ACC112 (cell line): ENCODE results near the gene FXYD2.

Experiments used
- H2AFZ ChIP-seq: fragments of 200-600 bp; sonication (generic); one replicate; pipeline ENCODE4 v1.6.0; 2017; ENCODE audit warnings: antibody characterized with exemption, low read length; ENCODE audit not compliant: unreplicated experiment
- H3K27ac ChIP-seq: fragments of 200-600 bp; sonication (generic); 2 replicates; pipeline ENCODE4 v1.5.1; 2014; ENCODE audit warnings: low read depth, mild to moderate bottlenecking, antibody characterized with exemption, low read length, moderate library complexity
- H3K27me3 ChIP-seq: fragments of 200-600 bp; sonication (generic); 2 replicates; pipeline ENCODE4 v1.6.1; 2014; ENCODE audit warnings: mild to moderate bottlenecking, antibody characterized with exemption, low read length, moderate library complexity, mixed read lengths; ENCODE audit not compliant: insufficient read depth
- H3K36me3 ChIP-seq: fragments of 200-600 bp; sonication (generic); 2 replicates; pipeline ENCODE4 v1.6.1; 2016; ENCODE audit warnings: mild to moderate bottlenecking, antibody characterized with exemption, low read length, moderate library complexity, mixed read lengths; ENCODE audit not compliant: insufficient read depth
- H3K4me1 ChIP-seq: fragments of 200-600 bp; sonication (generic); one replicate; pipeline ENCODE4 v1.6.1; 2016; ENCODE audit warnings: low read length, mixed read lengths; ENCODE audit not compliant: insufficient read depth, unreplicated experiment, control insufficient read depth
- H3K4me3 ChIP-seq: fragments of 200-600 bp; sonication (generic); 2 replicates; pipeline ENCODE4 v1.5.1; 2014; ENCODE audit warnings: mild to moderate bottlenecking, low read depth, low read length
- H3K79me2 ChIP-seq: fragments of 200-600 bp; sonication (generic); one replicate; pipeline ENCODE4 v1.6.0; 2016; ENCODE audit warnings: low read length; ENCODE audit not compliant: control insufficient read depth, unreplicated experiment, insufficient read depth

Gene FXYD2

GRCh38 chr11:117834838-117835443, 10.4 kb upstream of the FXYD2 start:
- Histone ChIP-seq H3K79me2 (no peaks in the 10 kb centered on the region), H3K36me3 (no peaks in the 10 kb centered on the region), H3K4me3 (no peak overlapping the region), H3K4me1 (no peaks in the 10 kb centered on the region), H3K27ac (no peak overlapping the region), H3K27me3 (peaks cover 85% of the 10 kb centered on the region), H2AFZ (no peak overlapping the region)

GRCh38 chr11:117834068-117834810, 9.7 kb upstream of the FXYD2 start:
- Histone ChIP-seq H2AFZ (no peak overlapping the region), H3K27ac (no peak overlapping the region), H3K79me2 (no peaks in the 10 kb centered on the region), H3K4me1 (no peaks in the 10 kb centered on the region), H3K27me3 (peaks cover 78% of the 10 kb centered on the region), H3K4me3 (no peak overlapping the region), H3K36me3 (no peaks in the 10 kb centered on the region)

DNA sequence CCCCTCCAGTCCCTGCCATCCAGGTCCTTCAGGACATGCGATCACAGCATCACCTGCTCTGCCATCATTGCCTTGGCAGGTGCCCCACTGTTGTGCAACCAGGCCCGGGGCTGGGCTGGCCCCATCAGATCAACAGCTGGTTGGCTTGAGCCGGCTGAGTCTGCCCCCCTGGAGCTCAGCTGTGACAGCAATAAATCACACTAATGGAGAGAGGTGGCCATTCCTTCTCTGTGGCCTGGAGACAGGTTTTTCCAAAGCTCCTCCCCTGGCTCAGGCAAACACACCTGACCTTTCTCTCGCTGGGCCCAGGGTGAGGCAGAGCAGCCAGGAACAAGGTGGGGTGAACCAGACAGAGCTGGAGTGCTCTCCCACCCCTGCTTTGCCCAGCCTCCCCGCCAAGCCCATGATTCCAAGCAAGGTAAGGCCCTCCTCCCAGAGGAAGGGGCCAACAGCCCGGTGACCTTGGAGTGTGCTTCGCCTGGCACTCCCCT, 8.9 kb upstream of the FXYD2 start:
- H3K27me3 ChIP-seq: peaks cover 71% of the 10 kb centered on the region
- no peak overlapping the region for H3K4me3 ChIP-seq
- no peaks in the 10 kb centered on the region for H3K36me3 ChIP-seq
- no peaks in the 10 kb centered on the region for H3K79me2 ChIP-seq
- H2AFZ ChIP-seq: no peak overlapping the region
- H3K27ac ChIP-seq: no peak overlapping the region
- peaks cover 7% of the 10 kb centered on the region for H3K4me1 ChIP-seq

- peaks cover 62% of the 10 kb centered on the region for H3K27me3 ChIP-seq
- peaks cover 9% of the 10 kb centered on the region for H3K4me1 ChIP-seq
- H2AFZ ChIP-seq: no peak overlapping the region
- no peak overlapping the region for H3K27ac ChIP-seq
- no peak overlapping the region for H3K4me3 ChIP-seq
- H3K36me3 ChIP-seq: no peaks in the 10 kb centered on the region
- H3K79me2 ChIP-seq: no peaks in the 10 kb centered on the region
These were observed 8.0 kb upstream of the FXYD2 start for GRCh38 chr11:117832511-117832910.

DNA sequence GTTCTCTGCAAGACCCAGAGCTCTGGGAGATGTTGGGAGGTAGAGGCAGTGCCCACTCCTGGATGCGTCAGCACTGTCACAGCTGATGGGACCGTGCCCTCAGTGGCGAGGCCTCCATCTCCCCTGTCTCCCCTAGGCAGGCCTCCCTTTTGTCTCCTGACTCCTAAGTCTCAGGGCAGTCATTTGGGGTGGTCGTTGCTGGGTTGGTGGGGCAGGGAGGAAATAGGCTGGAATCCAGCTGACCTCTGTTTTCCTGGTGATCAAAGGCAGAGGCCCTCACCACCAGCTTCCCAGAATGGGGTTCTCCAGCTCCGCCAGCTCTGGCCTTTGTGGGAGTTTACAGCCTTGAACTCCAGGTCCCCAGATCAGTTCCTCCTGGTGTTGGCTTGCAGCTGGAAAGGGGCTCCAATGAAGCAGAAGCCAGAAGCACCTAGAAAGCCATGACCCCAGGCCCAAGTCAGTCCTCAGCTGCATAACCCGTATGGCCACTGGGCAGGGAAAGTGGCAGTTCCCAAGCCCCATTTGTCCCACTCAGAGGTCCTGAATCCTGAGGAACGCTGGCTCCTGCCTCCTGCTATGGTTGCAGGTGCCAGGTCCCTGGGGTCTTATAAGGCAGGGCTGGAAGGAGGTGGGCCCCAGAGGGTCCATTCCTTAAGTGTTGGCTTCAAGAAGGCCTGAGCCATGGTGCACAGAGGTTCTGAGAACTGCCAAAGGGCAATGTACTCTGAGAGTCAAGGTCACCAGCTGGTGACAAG, 7.3 kb upstream of the FXYD2 start:
- Histone ChIP-seq H3K4me3 (no peak overlapping the region), H3K4me1 (peaks cover 9% of the 10 kb centered on the region), H2AFZ (no peak overlapping the region), H3K27ac (no peak overlapping the region), H3K79me2 (no peaks in the 10 kb centered on the region), H3K27me3 (peaks cover 56% of the 10 kb centered on the region), H3K36me3 (no peaks in the 10 kb centered on the region)

- Histone ChIP-seq H3K79me2 (no peaks in the 10 kb centered on the region), H2AFZ (no peak overlapping the region), H3K27ac (no peak overlapping the region), H3K4me1 (peaks cover 9% of the 10 kb centered on the region), H3K27me3 (peaks cover 48% of the 10 kb centered on the region), H3K4me3 (no peak overlapping the region), H3K36me3 (no peaks in the 10 kb centered on the region)
These were observed 6.3 kb upstream of the FXYD2 start for GRCh38 chr11:117830674-117831351.

GRCh38 chr11:117830072-117830471, 5.5 kb upstream of the FXYD2 start:
- Histone ChIP-seq H3K27me3 (peaks cover 42% of the 10 kb centered on the region), H3K4me3 (no peak overlapping the region), H3K27ac (no peak overlapping the region), H3K36me3 (no peaks in the 10 kb centered on the region), H2AFZ (no peak overlapping the region), H3K79me2 (no peaks in the 10 kb centered on the region), H3K4me1 (peaks cover 9% of the 10 kb centered on the region)

- Histone ChIP-seq H3K36me3 (no peaks in the 10 kb centered on the region), H3K27me3 (peaks cover 35% of the 10 kb centered on the region), H3K4me3 (no peak overlapping the region), H2AFZ (no peak overlapping the region), H3K4me1 (peaks cover 15% of the 10 kb centered on the region), H3K79me2 (no peaks in the 10 kb centered on the region), H3K27ac (no peak overlapping the region)
These were observed 4.8 kb upstream of the FXYD2 start for GRCh38 chr11:117829369-117829725.

GRCh38 chr11:117828611-117829368, 4.2 kb upstream of the FXYD2 start:
- H3K36me3 ChIP-seq: no peaks in the 10 kb centered on the region
- no peak overlapping the region for H3K4me3 ChIP-seq
- peaks cover 30% of the 10 kb centered on the region for H3K27me3 ChIP-seq
- H3K79me2 ChIP-seq: no peaks in the 10 kb centered on the region
- no peak overlapping the region for H2AFZ ChIP-seq
- no peak overlapping the region for H3K27ac ChIP-seq
- H3K4me1 ChIP-seq: peaks cover 21% of the 10 kb centered on the region
